A673 (cell line): ENCODE data around the gene GNB2.

Experiments
- CTCF ChIP-seq: fragments of 300-800, 200-600 bp; sonication (generic); conservative IDR thresholded peaks from 2 replicates; pipeline ENCODE4 v1.5.1; 2017; ENCODE audit warnings: low read depth, mild to moderate bottlenecking, antibody characterized with exemption, low read length, moderate library complexity, mixed read lengths
- EZH2 ChIP-seq: fragments of 200-600 bp; sonication (generic); IDR thresholded peaks from 2 replicates; pipeline ENCODE4 v1.6.1; 2017; ENCODE audit warnings: borderline replicate concordance, low read depth, mild to moderate bottlenecking, mixed read lengths, antibody characterized with exemption, low read length; ENCODE audit not compliant: poor library complexity, severe bottlenecking

- no peak for TF ChIP-seq CTCF
- no peak for TF ChIP-seq EZH2
Observed at GRCh38 chr7:100681491-100682227, 8.1 kb downstream of the GNB2 start.
